Activated CD8-positive, alpha-beta T cell treated with anti-CD3 and anti-CD28 coated beads for 36 hours (primary cell): ENCODE results near the gene EPHA10. TPM values are rescaled to one million over a fixed set of nuclear protein-coding genes. Genes with fewer than 3 reads are reported as not detected.
A peak's percentile ranks its signal among the peaks of the same experiment; 100 is the strongest.
"Not testable (repeated sequence)": the region's sequence is repeated elsewhere in the genome, so short reads cannot be mapped to it uniquely, and the experiment has no call there.

Source experiments
- ATAC-seq: fragments of 200-7000 bp; cut with Tn5 transposase; one replicate; pipeline ENCODE4 v1.10.0; 2021; ENCODE audit warnings: mild to moderate bottlenecking, moderate library complexity
- CTCF ChIA-PET: fragments of 350-600 bp; sonication (Branson Sonifier 250); formaldehyde crosslinking; loops from one replicate; lab custom pipeline; 2021; ENCODE audit warnings: antibody characterized with exemption; lab: Charles Lee
- POLR2A ChIA-PET: fragments of 350-600 bp; sonication (Branson Sonifier 250); formaldehyde crosslinking; loops from one replicate; lab custom pipeline; 2021; ENCODE audit warnings: antibody characterized with exemption; lab: Charles Lee
- DNase-seq: peaks from one replicate; pipeline ENCODE4 v3.0.0-alpha.2; 2020
- H3K27ac Mint-ChIP-seq: one replicate; pipeline ENCODE4 v1.8.0; 2021; ENCODE audit warnings: mild to moderate bottlenecking, mixed read lengths
- H3K27me3 Mint-ChIP-seq: one replicate; pipeline ENCODE4 v1.8.0; 2021; ENCODE audit warnings: mixed read lengths
- H3K36me3 Mint-ChIP-seq: one replicate; pipeline ENCODE4 v1.8.0; 2021; ENCODE audit warnings: low read depth, mixed read lengths
- H3K4me1 Mint-ChIP-seq: one replicate; pipeline ENCODE4 v1.8.0; 2021; ENCODE audit warnings: low read depth, mixed read lengths
- H3K4me3 Mint-ChIP-seq: one replicate; pipeline ENCODE4 v1.8.0; 2021; ENCODE audit warnings: mild to moderate bottlenecking, moderate library complexity, mixed read lengths
- H3K9me3 Mint-ChIP-seq: one replicate; pipeline ENCODE4 v1.8.0; 2021; ENCODE audit warnings: mixed read lengths
- intact Hi-C: fragments of 100-400 bp; cut with micrococcal nuclease; formaldehyde crosslinking; loops from one replicate; pipeline ENCODE4 v1.10.0; 2022
- total RNA-seq, 2 experiments: library from RNA; stranded (reverse); gene quantifications; one replicate each; pipeline ENCODE4 v1.2.3, GENCODE V29; 2021
- TF ChIP-seq, protein P1 (sequence below): fragments of 200-600 bp; IDR thresholded peaks from one replicate; pipeline ENCODE4 v1.8.0; 2022; ENCODE audit warnings: antibody characterized with exemption, mild to moderate bottlenecking

EPHA10 gene
- total RNA-seq, 2 experiments from 2014 or later, result not detected

DNA sequence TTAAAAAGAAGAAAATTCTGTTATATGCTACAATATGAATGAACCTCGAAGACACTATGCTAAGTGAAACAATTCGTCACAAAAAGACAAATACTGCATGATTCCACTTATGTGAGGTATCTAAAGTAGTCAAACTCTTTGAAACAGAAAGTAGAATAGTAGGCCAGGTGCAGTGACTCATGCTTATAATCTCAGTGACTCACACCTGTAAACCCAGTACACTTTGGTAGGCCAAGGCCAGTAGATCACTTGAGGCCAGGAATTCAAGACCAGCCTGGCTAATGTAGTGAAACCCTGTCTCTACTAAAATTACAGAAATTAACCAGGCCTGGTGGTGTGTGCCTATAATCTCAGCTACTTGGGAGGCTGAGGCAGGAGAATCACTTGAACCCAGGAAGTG is 25.7 kb downstream of the EPHA10 start:
- ChIA-PET CTCF (no interaction called here), POLR2A (no interaction called here)
- peak; percentile 91 for ATAC-seq
- DNase-seq, result peak; percentile 25
- Mint-ChIP-seq H3K27ac (no peak overlapping the region), H3K36me3 (no peaks in the 10 kb centered on the region), H3K9me3 (no peaks in the 10 kb centered on the region), H3K4me3 (no peak overlapping the region), H3K4me1 (no peaks in the 10 kb centered on the region), H3K27me3 (peaks cover 41% of the 10 kb centered on the region)
- intact Hi-C loops, result no loop called here
- TF ChIP-seq, protein P1, sequence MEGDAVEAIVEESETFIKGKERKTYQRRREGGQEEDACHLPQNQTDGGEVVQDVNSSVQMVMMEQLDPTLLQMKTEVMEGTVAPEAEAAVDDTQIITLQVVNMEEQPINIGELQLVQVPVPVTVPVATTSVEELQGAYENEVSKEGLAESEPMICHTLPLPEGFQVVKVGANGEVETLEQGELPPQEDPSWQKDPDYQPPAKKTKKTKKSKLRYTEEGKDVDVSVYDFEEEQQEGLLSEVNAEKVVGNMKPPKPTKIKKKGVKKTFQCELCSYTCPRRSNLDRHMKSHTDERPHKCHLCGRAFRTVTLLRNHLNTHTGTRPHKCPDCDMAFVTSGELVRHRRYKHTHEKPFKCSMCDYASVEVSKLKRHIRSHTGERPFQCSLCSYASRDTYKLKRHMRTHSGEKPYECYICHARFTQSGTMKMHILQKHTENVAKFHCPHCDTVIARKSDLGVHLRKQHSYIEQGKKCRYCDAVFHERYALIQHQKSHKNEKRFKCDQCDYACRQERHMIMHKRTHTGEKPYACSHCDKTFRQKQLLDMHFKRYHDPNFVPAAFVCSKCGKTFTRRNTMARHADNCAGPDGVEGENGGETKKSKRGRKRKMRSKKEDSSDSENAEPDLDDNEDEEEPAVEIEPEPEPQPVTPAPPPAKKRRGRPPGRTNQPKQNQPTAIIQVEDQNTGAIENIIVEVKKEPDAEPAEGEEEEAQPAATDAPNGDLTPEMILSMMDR, result no peak

DNA sequence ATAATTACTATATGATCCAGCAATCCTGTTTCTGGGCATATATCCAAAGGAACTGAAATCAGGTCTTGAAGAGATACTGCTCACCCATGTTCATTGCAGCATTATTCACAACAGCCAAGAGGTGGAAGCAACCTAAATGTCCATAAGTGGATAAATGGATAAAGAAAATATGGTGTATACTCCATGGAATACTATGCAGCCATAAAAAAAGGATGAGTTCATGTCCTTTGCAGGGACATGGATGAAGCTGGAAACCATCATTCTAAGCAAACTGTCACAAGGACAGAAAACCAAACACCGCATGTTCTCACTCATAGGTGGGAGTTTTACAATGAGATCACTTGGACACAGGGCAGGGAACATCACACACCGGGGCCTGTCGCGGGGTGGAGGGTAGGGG is 26.3 kb downstream of the EPHA10 start:
- POLR2A ChIA-PET, H3K36me3 Mint-ChIP-seq, ATAC-seq, CTCF ChIA-PET, DNase-seq, H3K27ac Mint-ChIP-seq, H3K9me3 Mint-ChIP-seq, intact Hi-C loops, H3K4me1 Mint-ChIP-seq, H3K4me3 Mint-ChIP-seq: not testable (repeated sequence)
- peaks cover 42% of the 10 kb centered on the region for H3K27me3 Mint-ChIP-seq

DNA sequence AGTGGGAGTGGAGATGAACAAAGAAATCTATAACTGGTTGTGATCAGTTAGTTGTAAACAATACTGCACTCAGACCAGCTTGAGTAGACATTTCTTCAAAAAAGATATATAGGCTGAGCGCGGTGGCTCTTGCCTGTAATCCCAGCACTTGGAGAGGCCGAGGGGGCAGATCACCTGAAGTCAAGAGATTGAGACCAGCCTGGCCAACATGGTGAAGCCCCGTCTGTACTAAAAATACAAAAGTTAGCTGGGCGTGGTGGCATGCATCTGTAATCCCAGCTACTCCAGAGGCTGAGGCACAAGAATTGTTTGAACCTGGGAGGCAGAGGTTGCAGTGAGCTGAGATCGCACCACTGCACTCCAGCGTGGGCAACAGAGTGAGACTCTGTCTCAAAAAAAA is 26.9 kb downstream of the EPHA10 start:
- ATAC-seq, CTCF ChIA-PET, intact Hi-C loops, H3K9me3 Mint-ChIP-seq, H3K4me1 Mint-ChIP-seq, POLR2A ChIA-PET, H3K36me3 Mint-ChIP-seq, DNase-seq, H3K4me3 Mint-ChIP-seq, H3K27ac Mint-ChIP-seq: not testable (repeated sequence)
- H3K27me3 Mint-ChIP-seq, result peaks cover 45% of the 10 kb centered on the region

DNA sequence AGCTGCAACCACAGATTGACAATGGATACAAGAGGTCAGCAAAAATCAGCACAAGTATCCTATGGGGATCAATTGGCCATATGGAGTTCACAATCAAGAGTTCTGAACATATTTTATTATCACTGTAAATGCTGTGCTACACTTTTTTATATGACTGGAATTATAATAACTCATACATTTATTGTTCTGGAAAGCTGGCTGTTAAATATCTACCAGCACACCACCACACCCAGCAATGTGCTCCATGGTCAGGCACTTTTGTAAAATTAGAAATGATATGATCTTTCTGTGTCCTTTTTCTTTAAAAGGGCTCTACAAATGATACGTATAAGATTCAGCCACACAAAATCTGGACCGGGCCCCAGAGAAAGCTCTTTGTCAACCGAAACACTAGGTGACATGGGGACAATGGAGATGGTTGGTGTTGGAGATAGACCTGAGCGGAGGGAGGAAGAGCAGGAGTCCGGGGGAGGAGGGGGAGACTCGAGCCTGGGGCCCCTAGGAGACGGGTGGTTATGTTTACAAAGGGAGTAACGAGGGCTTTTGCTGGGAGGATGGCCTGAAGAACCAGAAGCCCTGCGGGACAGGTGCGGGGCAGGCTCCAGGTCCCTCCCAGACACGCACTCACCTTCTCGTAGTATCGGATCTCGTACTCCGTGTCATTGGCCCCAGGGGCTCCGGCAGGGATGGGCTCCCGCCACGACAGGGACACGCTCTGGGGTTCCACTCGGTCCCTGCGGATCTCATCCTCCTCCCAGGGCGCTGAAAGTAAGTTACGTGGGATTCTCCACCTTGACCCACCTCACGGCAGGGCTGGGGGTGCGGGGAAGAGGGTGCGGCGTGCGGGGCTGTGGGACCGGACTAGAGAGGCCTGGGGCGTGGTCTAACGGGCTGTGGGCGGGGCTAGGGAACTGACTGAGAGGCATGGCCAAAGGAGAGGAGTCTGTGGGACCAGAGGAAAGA is 30.0 kb downstream of the EPHA10 start:
- intact Hi-C loops, result no loop called here
- no peak for ATAC-seq
- H3K27me3 Mint-ChIP-seq, result peaks cover 44% of the 10 kb centered on the region
- no peaks in the 10 kb centered on the region for H3K9me3 Mint-ChIP-seq
- no peak overlapping the region for H3K4me3 Mint-ChIP-seq
- DNase-seq, result peak; percentile 35
- no peak overlapping the region for H3K27ac Mint-ChIP-seq
- ChIA-PET POLR2A (no interaction called here), CTCF (no interaction called here)
- no peaks in the 10 kb centered on the region for H3K4me1 Mint-ChIP-seq
- TF ChIP-seq, protein P1, result no peak
- no peaks in the 10 kb centered on the region for H3K36me3 Mint-ChIP-seq

DNA sequence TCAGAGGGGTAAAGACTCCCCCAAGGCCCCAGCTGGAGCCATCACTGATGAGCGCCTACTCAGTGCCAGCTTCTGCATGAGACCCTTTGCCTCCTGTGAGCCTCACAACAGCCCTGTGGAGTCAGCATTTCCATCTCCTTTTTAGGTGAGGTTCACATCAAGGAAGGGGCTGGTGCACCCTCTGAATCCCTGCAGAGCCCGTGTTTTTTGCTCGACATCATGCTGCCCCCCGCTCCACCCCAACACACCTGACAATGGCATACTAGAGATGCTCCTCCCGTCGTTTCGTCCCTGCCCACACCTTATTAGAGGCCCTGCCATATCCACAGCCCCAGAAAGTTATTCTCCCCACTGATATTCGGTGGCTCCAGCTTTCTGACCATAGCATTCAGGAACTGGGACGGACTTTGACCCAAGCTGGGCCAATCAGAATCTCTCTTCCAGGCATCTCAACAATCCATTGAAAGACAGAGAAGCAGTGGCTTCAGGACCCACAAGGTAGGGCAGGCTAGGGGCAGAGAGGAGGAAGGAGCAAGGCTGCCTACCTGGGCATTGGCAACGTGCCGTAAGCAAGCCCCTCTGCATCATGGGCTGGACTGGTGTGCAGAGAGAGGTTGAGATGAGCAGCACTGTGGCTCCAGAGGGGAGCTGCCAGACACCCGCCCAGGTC is 32.7 kb downstream of the EPHA10 start:
- H3K4me3 Mint-ChIP-seq, result no peak overlapping the region
- peaks cover 51% of the 10 kb centered on the region for H3K27me3 Mint-ChIP-seq
- H3K27ac Mint-ChIP-seq, result no peak overlapping the region
- TF ChIP-seq, protein P1, result no peak
- ATAC-seq (no peak), DNase-seq (no peak)
- H3K36me3 Mint-ChIP-seq, result no peaks in the 10 kb centered on the region
- intact Hi-C loops, result no loop called here
- POLR2A ChIA-PET, result no interaction called here
- H3K4me1 Mint-ChIP-seq, result no peaks in the 10 kb centered on the region
- CTCF ChIA-PET, result no interaction called here
- no peaks in the 10 kb centered on the region for H3K9me3 Mint-ChIP-seq
